ENCODE data around the gene ARL6.

DNA sequence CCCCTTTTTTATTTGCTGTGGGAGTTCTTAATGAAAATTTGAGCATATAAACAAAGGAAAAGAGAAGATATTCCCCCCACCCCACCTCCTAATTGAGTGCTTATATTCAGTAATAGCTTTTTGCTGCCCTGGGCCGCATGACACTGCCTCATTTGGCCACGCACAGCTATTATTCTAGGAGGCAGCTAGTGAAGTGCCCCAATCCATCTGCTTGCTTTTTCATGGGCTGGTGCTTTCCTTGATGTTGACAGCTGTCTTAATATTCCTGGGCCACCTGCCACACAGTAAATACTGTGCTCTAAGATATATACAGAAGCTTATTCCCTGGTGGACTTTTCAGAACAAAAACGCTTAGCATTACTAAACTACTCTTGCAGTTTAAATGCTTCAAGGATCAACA lies 53.4 kb downstream of the ARL6 start:
- TF ChIP-seq EZH2 (IDR thresholded peaks at IDR 0.05) (no peak), POLR2AphosphoS5 (IDR thresholded peaks at IDR 0.05; ENCODE audit: borderline replicate concordance, low read depth, low read length) (no peak), FOXP2 (optimal IDR thresholded peaks at IDR 0.05; ENCODE audit: control extremely low read depth, extremely low read length, insufficient read depth) (no peak)
